WTC11 (cell line): ENCODE measurements around the gene LRRC27. TPM values are rescaled to one million over a fixed set of nuclear protein-coding genes. Genes with fewer than 3 reads are reported as not detected.
"Not testable (repeated sequence)": the region's sequence is repeated elsewhere in the genome, so short reads cannot be mapped to it uniquely, and the experiment has no call there.

Source experiments
- ATAC-seq: fragments of 200-7000 bp; cut with Tn5 transposase; 2 replicates; pipeline ENCODE4 v1.10.0; 2021; ENCODE audit warnings: mild to moderate bottlenecking, moderate library complexity
- CTCF ChIA-PET: fragments of 300-600 bp; sonication (Branson Sonifier 250); formaldehyde crosslinking; loops from one replicate; lab custom pipeline; 2021; ENCODE audit warnings: antibody characterized with exemption; lab: Charles Lee
- POLR2A ChIA-PET: fragments of 350-600 bp; sonication (Branson Sonifier 250); formaldehyde crosslinking; loops from one replicate; lab custom pipeline; 2021; ENCODE audit warnings: antibody characterized with exemption; lab: Charles Lee
- DNase-seq: peaks from one replicate; pipeline ENCODE4 v3.0.0; 2021; ENCODE audit warnings: low spot score
- H3K27ac Mint-ChIP-seq: 2 replicates; pipeline ENCODE4 v1.8.0; 2021; ENCODE audit warnings: mixed read lengths
- H3K27me3 Mint-ChIP-seq: 2 replicates; pipeline ENCODE4 v1.8.0; 2021; ENCODE audit warnings: low read depth, mild to moderate bottlenecking, moderate library complexity, mixed read lengths
- H3K36me3 Mint-ChIP-seq: 2 replicates; pipeline ENCODE4 v1.8.0; 2021; ENCODE audit warnings: mixed read lengths
- H3K4me1 Mint-ChIP-seq: 2 replicates; pipeline ENCODE4 v1.8.0; 2022; ENCODE audit warnings: mixed read lengths
- H3K4me3 Mint-ChIP-seq: 2 replicates; pipeline ENCODE4 v1.8.0; 2021; ENCODE audit warnings: mild to moderate bottlenecking, moderate library complexity, mixed read lengths
- H3K9me3 Mint-ChIP-seq: 2 replicates; pipeline ENCODE4 v1.8.0; 2021; ENCODE audit warnings: mixed read lengths
- CBFB ChIP-seq: sonication (generic); formaldehyde crosslinking; IDR thresholded peaks from 2 replicates; pipeline ENCODE4 v1.8.1; 2022; ENCODE audit warnings: mild to moderate bottlenecking, low read depth, missing genetic modification reagents
- CREM ChIP-seq: sonication (generic); formaldehyde crosslinking; IDR thresholded peaks from 2 replicates; pipeline ENCODE4 v1.8.1; 2022; ENCODE audit warnings: mild to moderate bottlenecking, missing genetic modification reagents, moderate library complexity
- EMX1 ChIP-seq: fragments of 250-450 bp; sonication (Bioruptor Pico); IDR thresholded peaks from 2 replicates; pipeline ENCODE4 v1.8.0; 2021; ENCODE audit warnings: mild to moderate bottlenecking
- GABPB1 ChIP-seq: sonication (generic); formaldehyde crosslinking; IDR thresholded peaks from 2 replicates; pipeline ENCODE4 v1.8.1; 2023; ENCODE audit warnings: mild to moderate bottlenecking, missing genetic modification reagents
- JAZF1 ChIP-seq: fragments of 250-450 bp; sonication (Bioruptor Pico); IDR thresholded peaks from 2 replicates; pipeline ENCODE4 v1.9.0; 2021; ENCODE audit warnings: moderate library complexity, mild to moderate bottlenecking, inconsistent platforms
- KAT7 ChIP-seq: sonication (generic); formaldehyde crosslinking; IDR thresholded peaks from 2 replicates; pipeline ENCODE4 v1.8.1; 2023; ENCODE audit warnings: missing genetic modification reagents, mild to moderate bottlenecking, borderline replicate concordance
- NFE2L1 ChIP-seq: sonication (generic); formaldehyde crosslinking; IDR thresholded peaks from 2 replicates; pipeline ENCODE4 v1.8.1; 2023; ENCODE audit warnings: missing genetic modification reagents
- NR3C1 ChIP-seq: sonication (generic); formaldehyde crosslinking; conservative IDR thresholded peaks from 2 replicates; pipeline ENCODE4 v1.8.1; 2023; ENCODE audit warnings: low read depth, mild to moderate bottlenecking, missing genetic modification reagents
- OVOL2 ChIP-seq: fragments of 250-450 bp; sonication (Bioruptor Pico); IDR thresholded peaks from 2 replicates; pipeline ENCODE4 v1.9.0; 2021; ENCODE audit warnings: mild to moderate bottlenecking, borderline replicate concordance
- SOX15 ChIP-seq: fragments of 250-450 bp; sonication (Bioruptor Pico); IDR thresholded peaks from 2 replicates; pipeline ENCODE4 v1.9.0; 2021; ENCODE audit warnings: mild to moderate bottlenecking
- TEAD4 ChIP-seq: sonication (generic); formaldehyde crosslinking; IDR thresholded peaks from 2 replicates; pipeline ENCODE4 v1.8.0; 2022; ENCODE audit warnings: mild to moderate bottlenecking, missing genetic modification reagents
- ZNF219 ChIP-seq: sonication (generic); formaldehyde crosslinking; IDR thresholded peaks from 2 replicates; pipeline ENCODE4 v1.8.0; 2023; ENCODE audit warnings: missing genetic modification reagents, mild to moderate bottlenecking, borderline replicate concordance
- total RNA-seq: library from RNA; stranded (reverse); gene quantifications from 3 replicates; pipeline ENCODE4 v1.2.3, GENCODE V29; 2021
- TF ChIP-seq, protein P1 (sequence below): sonication (generic); formaldehyde crosslinking; IDR thresholded peaks from 2 replicates; pipeline ENCODE4 v1.8.0; 2022; ENCODE audit warnings: mild to moderate bottlenecking, missing genetic modification reagents
- TF ChIP-seq, protein P2 (sequence below): fragments of 250-450 bp; sonication (Bioruptor Pico); IDR thresholded peaks from 2 replicates; pipeline ENCODE4 v1.9.0; 2021; ENCODE audit warnings: moderate library complexity, mild to moderate bottlenecking, inconsistent platforms, borderline replicate concordance
- TF ChIP-seq, protein P3 (sequence below): sonication (generic); formaldehyde crosslinking; IDR thresholded peaks from 2 replicates; pipeline ENCODE4 v1.8.0; 2023; ENCODE audit warnings: mild to moderate bottlenecking, missing genetic modification reagents
- TF ChIP-seq, protein P4 (sequence below): fragments of 200-600 bp; IDR thresholded peaks from 2 replicates; pipeline ENCODE4 v1.8.0; 2022; ENCODE audit warnings: antibody characterized with exemption
- TF ChIP-seq, protein P5 (sequence below): sonication (generic); formaldehyde crosslinking; IDR thresholded peaks from 2 replicates; pipeline ENCODE4 v1.8.1; 2023; ENCODE audit warnings: mild to moderate bottlenecking, missing genetic modification reagents

LRRC27 gene
- total RNA-seq, 1 experiment from 2014 or later, result 4.4 TPM

DNA sequence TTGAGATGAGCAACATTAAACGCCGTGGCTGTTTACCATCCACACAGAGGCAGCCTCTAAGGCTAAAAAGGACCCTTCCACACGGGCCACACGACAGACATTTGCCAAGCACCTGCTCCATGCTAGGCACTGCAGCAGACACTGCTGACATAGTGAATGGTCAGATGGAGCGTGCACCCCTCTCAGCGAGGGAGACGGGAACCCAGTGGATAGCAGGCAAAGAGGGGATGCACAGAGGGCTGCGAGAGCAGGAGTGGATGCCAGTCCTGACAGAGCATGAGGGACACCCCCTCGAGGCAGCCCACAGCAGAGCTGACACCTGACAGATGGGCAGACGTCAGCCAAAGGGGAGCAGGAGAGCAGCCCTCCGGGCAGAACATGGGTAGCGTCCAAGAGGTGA lies 18.7 kb upstream of the LRRC27 start (continued):
- TF ChIP-seq EMX1 (CRISPR knock-in tag), result no peak
- TF ChIP-seq, all 79 proteins: peak for 0

DNA sequence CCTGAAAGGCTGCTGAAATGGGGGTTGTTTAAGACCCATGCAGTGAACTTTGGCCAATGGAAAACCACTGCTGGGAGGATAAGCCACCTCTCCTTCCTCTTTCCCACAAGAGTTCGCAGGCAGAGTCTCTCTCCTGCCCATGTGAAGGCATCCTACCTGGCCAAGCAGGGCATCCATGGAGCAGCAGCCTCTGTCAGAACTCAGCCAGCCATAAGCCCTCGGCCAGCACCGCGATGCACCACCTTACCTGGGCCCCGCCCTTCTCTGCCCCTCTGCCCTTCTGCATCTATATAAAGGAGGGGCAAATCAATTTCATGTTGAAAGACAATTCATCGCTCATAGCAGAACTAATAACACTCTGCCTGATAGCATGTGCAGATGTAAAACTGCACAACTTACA lies 18.1 kb upstream of the LRRC27 start:
- peaks cover 14% of the 10 kb centered on the region for H3K9me3 Mint-ChIP-seq
- no peak for ATAC-seq
- DNase-seq, result no peak
- H3K4me3 Mint-ChIP-seq, result no peak overlapping the region
- ChIA-PET CTCF (no interaction called here), POLR2A (no interaction called here)
- TF ChIP-seq, protein P1, sequence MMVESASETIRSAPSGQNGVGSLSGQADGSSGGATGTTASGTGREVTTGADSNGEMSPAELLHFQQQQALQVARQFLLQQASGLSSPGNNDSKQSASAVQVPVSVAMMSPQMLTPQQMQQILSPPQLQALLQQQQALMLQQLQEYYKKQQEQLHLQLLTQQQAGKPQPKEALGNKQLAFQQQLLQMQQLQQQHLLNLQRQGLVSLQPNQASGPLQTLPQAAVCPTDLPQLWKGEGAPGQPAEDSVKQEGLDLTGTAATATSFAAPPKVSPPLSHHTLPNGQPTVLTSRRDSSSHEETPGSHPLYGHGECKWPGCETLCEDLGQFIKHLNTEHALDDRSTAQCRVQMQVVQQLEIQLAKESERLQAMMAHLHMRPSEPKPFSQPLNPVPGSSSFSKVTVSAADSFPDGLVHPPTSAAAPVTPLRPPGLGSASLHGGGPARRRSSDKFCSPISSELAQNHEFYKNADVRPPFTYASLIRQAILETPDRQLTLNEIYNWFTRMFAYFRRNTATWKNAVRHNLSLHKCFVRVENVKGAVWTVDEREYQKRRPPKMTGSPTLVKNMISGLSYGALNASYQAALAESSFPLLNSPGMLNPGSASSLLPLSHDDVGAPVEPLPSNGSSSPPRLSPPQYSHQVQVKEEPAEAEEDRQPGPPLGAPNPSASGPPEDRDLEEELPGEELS (CRISPR knock-in tag), result no peak
- TF ChIP-seq KAT7 (CRISPR knock-in tag) (no peak), NFE2L1 (CRISPR knock-in tag) (no peak)
- H3K27me3 Mint-ChIP-seq, result peaks cover 36% of the 10 kb centered on the region
- peaks cover 10% of the 10 kb centered on the region for H3K4me1 Mint-ChIP-seq
- H3K36me3 Mint-ChIP-seq, result no peaks in the 10 kb centered on the region; the same call in 1 of the 2 replicates
- no peak overlapping the region for H3K27ac Mint-ChIP-seq

DNA sequence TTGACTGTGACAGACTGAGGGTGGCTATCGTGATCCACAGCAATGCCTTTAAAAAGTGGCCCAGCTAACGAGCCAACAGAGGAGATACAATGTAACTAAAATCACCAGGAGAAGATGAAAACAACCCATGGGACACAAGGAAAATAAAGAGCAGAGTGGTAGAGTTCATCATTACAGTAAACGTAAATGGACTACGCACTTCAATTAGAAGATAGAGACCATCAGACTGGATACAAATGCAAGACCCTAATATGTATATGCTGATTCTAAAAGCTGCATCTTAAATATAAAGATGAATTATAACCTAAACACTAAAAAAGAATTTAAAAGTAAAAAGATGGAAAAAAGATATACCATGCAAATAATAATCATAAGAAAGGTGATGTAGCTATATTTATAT lies 17.7 kb upstream of the LRRC27 start:
- no peak for TF ChIP-seq CREM (CRISPR knock-in tag)
- no peak for TF ChIP-seq GABPB1 (CRISPR knock-in tag)
- TF ChIP-seq, protein P2, sequence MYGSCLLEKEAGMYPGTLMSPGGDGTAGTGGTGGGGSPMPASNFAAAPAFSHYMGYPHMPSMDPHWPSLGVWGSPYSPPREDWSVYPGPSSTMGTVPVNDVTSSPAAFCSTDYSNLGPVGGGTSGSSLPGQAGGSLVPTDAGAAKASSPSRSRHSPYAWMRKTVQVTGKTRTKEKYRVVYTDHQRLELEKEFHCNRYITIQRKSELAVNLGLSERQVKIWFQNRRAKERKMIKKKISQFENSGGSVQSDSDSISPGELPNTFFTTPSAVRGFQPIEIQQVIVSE (CRISPR knock-in tag), result no peak
- TF ChIP-seq CBFB (CRISPR knock-in tag), result no peak
- TF ChIP-seq NR3C1, result no peak
- TF ChIP-seq JAZF1, result no peak
- TF ChIP-seq, protein P3, sequence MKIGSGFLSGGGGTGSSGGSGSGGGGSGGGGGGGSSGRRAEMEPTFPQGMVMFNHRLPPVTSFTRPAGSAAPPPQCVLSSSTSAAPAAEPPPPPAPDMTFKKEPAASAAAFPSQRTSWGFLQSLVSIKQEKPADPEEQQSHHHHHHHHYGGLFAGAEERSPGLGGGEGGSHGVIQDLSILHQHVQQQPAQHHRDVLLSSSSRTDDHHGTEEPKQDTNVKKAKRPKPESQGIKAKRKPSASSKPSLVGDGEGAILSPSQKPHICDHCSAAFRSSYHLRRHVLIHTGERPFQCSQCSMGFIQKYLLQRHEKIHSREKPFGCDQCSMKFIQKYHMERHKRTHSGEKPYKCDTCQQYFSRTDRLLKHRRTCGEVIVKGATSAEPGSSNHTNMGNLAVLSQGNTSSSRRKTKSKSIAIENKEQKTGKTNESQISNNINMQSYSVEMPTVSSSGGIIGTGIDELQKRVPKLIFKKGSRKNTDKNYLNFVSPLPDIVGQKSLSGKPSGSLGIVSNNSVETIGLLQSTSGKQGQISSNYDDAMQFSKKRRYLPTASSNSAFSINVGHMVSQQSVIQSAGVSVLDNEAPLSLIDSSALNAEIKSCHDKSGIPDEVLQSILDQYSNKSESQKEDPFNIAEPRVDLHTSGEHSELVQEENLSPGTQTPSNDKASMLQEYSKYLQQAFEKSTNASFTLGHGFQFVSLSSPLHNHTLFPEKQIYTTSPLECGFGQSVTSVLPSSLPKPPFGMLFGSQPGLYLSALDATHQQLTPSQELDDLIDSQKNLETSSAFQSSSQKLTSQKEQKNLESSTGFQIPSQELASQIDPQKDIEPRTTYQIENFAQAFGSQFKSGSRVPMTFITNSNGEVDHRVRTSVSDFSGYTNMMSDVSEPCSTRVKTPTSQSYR, result no peak
- TF ChIP-seq ZNF219, result no peak
- TF ChIP-seq, protein P4, sequence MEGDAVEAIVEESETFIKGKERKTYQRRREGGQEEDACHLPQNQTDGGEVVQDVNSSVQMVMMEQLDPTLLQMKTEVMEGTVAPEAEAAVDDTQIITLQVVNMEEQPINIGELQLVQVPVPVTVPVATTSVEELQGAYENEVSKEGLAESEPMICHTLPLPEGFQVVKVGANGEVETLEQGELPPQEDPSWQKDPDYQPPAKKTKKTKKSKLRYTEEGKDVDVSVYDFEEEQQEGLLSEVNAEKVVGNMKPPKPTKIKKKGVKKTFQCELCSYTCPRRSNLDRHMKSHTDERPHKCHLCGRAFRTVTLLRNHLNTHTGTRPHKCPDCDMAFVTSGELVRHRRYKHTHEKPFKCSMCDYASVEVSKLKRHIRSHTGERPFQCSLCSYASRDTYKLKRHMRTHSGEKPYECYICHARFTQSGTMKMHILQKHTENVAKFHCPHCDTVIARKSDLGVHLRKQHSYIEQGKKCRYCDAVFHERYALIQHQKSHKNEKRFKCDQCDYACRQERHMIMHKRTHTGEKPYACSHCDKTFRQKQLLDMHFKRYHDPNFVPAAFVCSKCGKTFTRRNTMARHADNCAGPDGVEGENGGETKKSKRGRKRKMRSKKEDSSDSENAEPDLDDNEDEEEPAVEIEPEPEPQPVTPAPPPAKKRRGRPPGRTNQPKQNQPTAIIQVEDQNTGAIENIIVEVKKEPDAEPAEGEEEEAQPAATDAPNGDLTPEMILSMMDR, result no peak
- no peak for TF ChIP-seq SOX15 (CRISPR knock-in tag)
- TF ChIP-seq, protein P1 (CRISPR knock-in tag), result no peak
- no peak for TF ChIP-seq OVOL2
- TF ChIP-seq TEAD4, result no peak
- TF ChIP-seq, protein P5, sequence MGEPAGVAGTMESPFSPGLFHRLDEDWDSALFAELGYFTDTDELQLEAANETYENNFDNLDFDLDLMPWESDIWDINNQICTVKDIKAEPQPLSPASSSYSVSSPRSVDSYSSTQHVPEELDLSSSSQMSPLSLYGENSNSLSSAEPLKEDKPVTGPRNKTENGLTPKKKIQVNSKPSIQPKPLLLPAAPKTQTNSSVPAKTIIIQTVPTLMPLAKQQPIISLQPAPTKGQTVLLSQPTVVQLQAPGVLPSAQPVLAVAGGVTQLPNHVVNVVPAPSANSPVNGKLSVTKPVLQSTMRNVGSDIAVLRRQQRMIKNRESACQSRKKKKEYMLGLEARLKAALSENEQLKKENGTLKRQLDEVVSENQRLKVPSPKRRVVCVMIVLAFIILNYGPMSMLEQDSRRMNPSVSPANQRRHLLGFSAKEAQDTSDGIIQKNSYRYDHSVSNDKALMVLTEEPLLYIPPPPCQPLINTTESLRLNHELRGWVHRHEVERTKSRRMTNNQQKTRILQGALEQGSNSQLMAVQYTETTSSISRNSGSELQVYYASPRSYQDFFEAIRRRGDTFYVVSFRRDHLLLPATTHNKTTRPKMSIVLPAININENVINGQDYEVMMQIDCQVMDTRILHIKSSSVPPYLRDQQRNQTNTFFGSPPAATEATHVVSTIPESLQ (CRISPR knock-in tag), result no peak
- no peak for DNase-seq
- no peak for ATAC-seq
- POLR2A ChIA-PET, result no interaction called here
- Mint-ChIP-seq H3K27ac (no peak overlapping the region), H3K9me3 (peaks cover 14% of the 10 kb centered on the region), H3K4me3 (no peak overlapping the region), H3K36me3 (no peaks in the 10 kb centered on the region; the same call in 1 of the 2 replicates), H3K27me3 (peaks cover 31% of the 10 kb centered on the region), H3K4me1 (peaks cover 6% of the 10 kb centered on the region)
- CTCF ChIA-PET, result no interaction called here

DNA sequence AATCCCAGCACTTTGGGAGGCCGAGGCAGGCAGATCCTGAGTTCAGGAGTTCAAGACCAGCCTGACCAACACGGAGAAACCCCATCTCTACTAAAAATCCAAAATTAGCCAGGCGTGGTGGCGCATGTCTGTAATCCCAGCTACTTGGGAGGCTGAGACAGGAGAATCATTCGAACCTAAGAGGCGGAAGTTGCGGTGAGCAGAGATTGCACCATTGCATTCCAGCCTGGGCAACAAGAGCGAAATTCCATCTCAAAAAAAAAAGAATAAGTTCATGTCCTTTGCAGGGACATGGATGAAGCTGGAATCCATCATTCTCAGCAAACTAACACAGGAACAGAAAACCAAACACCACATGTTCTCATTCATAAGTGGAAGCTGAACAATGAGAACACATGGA lies 17.1 kb upstream of the LRRC27 start:
- DNase-seq, H3K27ac Mint-ChIP-seq, H3K4me3 Mint-ChIP-seq, H3K36me3 Mint-ChIP-seq, ATAC-seq, POLR2A ChIA-PET, CTCF ChIA-PET, H3K4me1 Mint-ChIP-seq: not testable (repeated sequence)
- peaks cover 14% of the 10 kb centered on the region for H3K9me3 Mint-ChIP-seq
- peaks cover 25% of the 10 kb centered on the region for H3K27me3 Mint-ChIP-seq
